HG03520 (cell line): Measurements from ENCODE around the gene SCN5A.

Source experiments
- ATAC-seq: cut with Tn5 transposase; IDR thresholded peaks from one replicate; pipeline ENCODE4 v1.9.1; 2021; ENCODE audit warnings: mild to moderate bottlenecking, moderate library complexity; ENCODE audit not compliant: unreplicated experiment

The SCN5A gene

GRCh38 chr3:38648024-38648658, 1.3 kb downstream of the SCN5A start:
- ATAC-seq, result no peak

- no peak for ATAC-seq
Observed at GRCh38 chr3:38647217-38647970, 2.1 kb downstream of the SCN5A start.

GRCh38 chr3:38646630-38647029, 2.9 kb downstream of the SCN5A start:
- ATAC-seq, result no peak

GRCh38 chr3:38646062-38646461, 3.4 kb downstream of the SCN5A start:
- no peak for ATAC-seq

- ATAC-seq, result no peak
Observed at GRCh38 chr3:38645601-38646000, 3.9 kb downstream of the SCN5A start.

GRCh38 chr3:38645076-38645475, 4.4 kb downstream of the SCN5A start:
- no peak for ATAC-seq

GRCh38 chr3:38644662-38645053, 4.8 kb downstream of the SCN5A start:
- no peak for ATAC-seq

- no peak for ATAC-seq
Observed at GRCh38 chr3:38644016-38644661, 5.3 kb downstream of the SCN5A start.

- no peak for ATAC-seq
Observed at GRCh38 chr3:38643592-38643991, 5.9 kb downstream of the SCN5A start.

GRCh38 chr3:38643090-38643489, 6.4 kb downstream of the SCN5A start:
- no peak for ATAC-seq

GRCh38 chr3:38641461-38642110, 7.9 kb downstream of the SCN5A start:
- no peak for ATAC-seq

- no peak for ATAC-seq
Observed at GRCh38 chr3:38640661-38641452, 8.6 kb downstream of the SCN5A start.

GRCh38 chr3:38638354-38638753, 11.1 kb downstream of the SCN5A start:
- no peak for ATAC-seq

- no peak for ATAC-seq
Observed at GRCh38 chr3:38637906-38638305, 11.6 kb downstream of the SCN5A start.

GRCh38 chr3:38636881-38637280, 12.6 kb downstream of the SCN5A start:
- no peak for ATAC-seq

GRCh38 chr3:38636464-38636863, 13.0 kb downstream of the SCN5A start:
- no peak for ATAC-seq

GRCh38 chr3:38634111-38634510, 15.4 kb downstream of the SCN5A start:
- no peak for ATAC-seq

- ATAC-seq, result no peak
Observed at GRCh38 chr3:38632989-38633388, 16.5 kb downstream of the SCN5A start.

- no peak for ATAC-seq
Observed at GRCh38 chr3:38630606-38631005, 18.9 kb downstream of the SCN5A start.

GRCh38 chr3:38630070-38630469, 19.4 kb downstream of the SCN5A start:
- no peak for ATAC-seq

GRCh38 chr3:38628835-38629234, 20.7 kb downstream of the SCN5A start:
- no peak for ATAC-seq
